IMR-90 (cell line): ENCODE measurements around the gene SLC35B2.

ENCODE experiments used
- BHLHE40 ChIP-seq: fragments of 150-350 bp; IDR thresholded peaks from 2 replicates; pipeline ENCODE4 v1.6.1; 2016; ENCODE audit warnings: mild to moderate bottlenecking, low read depth, low read length
- CHD1 ChIP-seq: IDR thresholded peaks from 2 replicates; pipeline ENCODE4 v1.6.1; 2012; ENCODE audit warnings: low read depth, low read length, improper control_type of control experiment
- CTCF ChIP-seq: conservative IDR thresholded peaks from 2 replicates; pipeline ENCODE4 v1.5.1; 2012; ENCODE audit warnings: mild to moderate bottlenecking, low read depth, low read length, improper control_type of control experiment
- FOS ChIP-seq: fragments of 150-350 bp; IDR thresholded peaks from 2 replicates; pipeline ENCODE4 v1.6.1; 2016; ENCODE audit warnings: low read depth, low read length
- MAFK ChIP-seq: IDR thresholded peaks from 2 replicates; pipeline ENCODE4 v1.6.1; 2012; ENCODE audit warnings: low read depth, low read length, improper control_type of control experiment
- POLR2A ChIP-seq: IDR thresholded peaks from 2 replicates; pipeline ENCODE4 v1.6.1; 2012; ENCODE audit warnings: mild to moderate bottlenecking, low read depth, low read length
- RFX5 ChIP-seq: IDR thresholded peaks from 2 replicates; pipeline ENCODE4 v1.8.0; 2012; ENCODE audit warnings: low read depth, mild to moderate bottlenecking, low read length, moderate library complexity
- TF ChIP-seq, protein P1 (sequence below): fragments of 150-350 bp; IDR thresholded peaks from 2 replicates; pipeline ENCODE4 v1.6.1; 2016; ENCODE audit warnings: low read depth, mild to moderate bottlenecking, low read length, moderate library complexity, borderline replicate concordance

- TF ChIP-seq POLR2A (no peak), CTCF (no peak), CHD1 (no peak), MAFK (no peak), BHLHE40 (no peak), FOS (no peak), RFX5 (no peak)
- TF ChIP-seq, protein P1, sequence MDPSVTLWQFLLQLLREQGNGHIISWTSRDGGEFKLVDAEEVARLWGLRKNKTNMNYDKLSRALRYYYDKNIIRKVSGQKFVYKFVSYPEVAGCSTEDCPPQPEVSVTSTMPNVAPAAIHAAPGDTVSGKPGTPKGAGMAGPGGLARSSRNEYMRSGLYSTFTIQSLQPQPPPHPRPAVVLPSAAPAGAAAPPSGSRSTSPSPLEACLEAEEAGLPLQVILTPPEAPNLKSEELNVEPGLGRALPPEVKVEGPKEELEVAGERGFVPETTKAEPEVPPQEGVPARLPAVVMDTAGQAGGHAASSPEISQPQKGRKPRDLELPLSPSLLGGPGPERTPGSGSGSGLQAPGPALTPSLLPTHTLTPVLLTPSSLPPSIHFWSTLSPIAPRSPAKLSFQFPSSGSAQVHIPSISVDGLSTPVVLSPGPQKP: no peak
Observed at GRCh38 chr6:44292661-44293365, 35.5 kb upstream of the SLC35B2 start.
